Mucosa of stomach (tissue), 1 donor: Measurements from ENCODE around the gene FREM3.
A peak's percentile ranks its signal among the peaks of the same experiment; 100 is the strongest.
"Not testable (repeated sequence)": the region's sequence is repeated elsewhere in the genome, so short reads cannot be mapped to it uniquely, and the experiment has no call there.

ENCODE experiments used
- H3K27me3 ChIP-seq: one replicate; pipeline ENCODE4 v1.7.0; 2013; ENCODE audit warnings: mild to moderate bottlenecking, low read length; ENCODE audit not compliant: control insufficient read depth, insufficient read depth
- H3K36me3 ChIP-seq: one replicate; pipeline ENCODE4 v1.7.0; 2013; ENCODE audit warnings: low read length; ENCODE audit not compliant: control insufficient read depth, insufficient read depth
- H3K4me1 ChIP-seq: one replicate; pipeline ENCODE4 v1.7.0; 2013; ENCODE audit warnings: mild to moderate bottlenecking, low read length; ENCODE audit not compliant: control insufficient read depth, insufficient read depth
- H3K4me3 ChIP-seq: one replicate; pipeline ENCODE4 v1.7.0; 2013; ENCODE audit warnings: low read length
- H3K9ac ChIP-seq: one replicate; pipeline ENCODE4 v1.7.0; 2013; ENCODE audit warnings: mild to moderate bottlenecking, low read length, moderate library complexity
- H3K9me3 ChIP-seq: one replicate; pipeline ENCODE4 v1.7.0; 2013; ENCODE audit warnings: mild to moderate bottlenecking, low read length, moderate library complexity; ENCODE audit not compliant: control insufficient read depth
- donor health status: Pancreatic carcinoma.

FREM3 gene

GRCh38 chr4:143700416-143701352 is at the start of gene FREM3:
Gene FREM3, minus strand, starts transcription at chr4:143700675. Its CDS starts 0 bp downstream, at chr4:143700675.
- Histone ChIP-seq H3K4me1 (no peaks in the 10 kb centered on the region), H3K9me3 (no peaks in the 10 kb centered on the region), H3K36me3 (no peaks in the 10 kb centered on the region), H3K9ac (no peak within 1 kb of the TSS), H3K27me3 (peaks cover 29% of the 10 kb centered on the region), H3K4me3 (peak within 1 kb of the TSS; percentile 19)

GRCh38 chr4:143745874-143746273 is 45.4 kb upstream of the FREM3 start:
- Histone ChIP-seq H3K9ac (no peak overlapping the region), H3K27me3 (no peaks in the 10 kb centered on the region), H3K36me3 (no peaks in the 10 kb centered on the region), H3K4me3 (no peak overlapping the region), H3K9me3 (no peaks in the 10 kb centered on the region), H3K4me1 (no peaks in the 10 kb centered on the region)

- Histone ChIP-seq H3K4me3 (no peak overlapping the region), H3K27me3 (no peaks in the 10 kb centered on the region), H3K36me3 (no peaks in the 10 kb centered on the region), H3K4me1 (no peaks in the 10 kb centered on the region), H3K9ac (no peak overlapping the region), H3K9me3 (no peaks in the 10 kb centered on the region)
Measured at GRCh38 chr4:143743591-143743990, 43.1 kb upstream of the FREM3 start.

GRCh38 chr4:143742834-143743233 is 42.4 kb upstream of the FREM3 start:
- Histone ChIP-seq H3K9me3 (no peaks in the 10 kb centered on the region), H3K36me3 (no peaks in the 10 kb centered on the region), H3K9ac (no peak overlapping the region), H3K4me1 (no peaks in the 10 kb centered on the region), H3K27me3 (no peaks in the 10 kb centered on the region), H3K4me3 (no peak overlapping the region)

- Histone ChIP-seq H3K4me1 (no peaks in the 10 kb centered on the region), H3K4me3 (no peak overlapping the region), H3K36me3 (no peaks in the 10 kb centered on the region), H3K9ac (no peak overlapping the region), H3K27me3 (no peaks in the 10 kb centered on the region), H3K9me3 (no peaks in the 10 kb centered on the region)
Measured at GRCh38 chr4:143736861-143737260, 36.4 kb upstream of the FREM3 start.

GRCh38 chr4:143736061-143736460 is 35.6 kb upstream of the FREM3 start:
- not testable (repeated sequence) for H3K9me3 ChIP-seq, H3K27me3 ChIP-seq, H3K36me3 ChIP-seq, H3K9ac ChIP-seq, H3K4me1 ChIP-seq, H3K4me3 ChIP-seq

- Histone ChIP-seq H3K36me3 (no peaks in the 10 kb centered on the region), H3K27me3 (no peaks in the 10 kb centered on the region), H3K4me3 (no peak overlapping the region), H3K4me1 (no peaks in the 10 kb centered on the region), H3K9ac (no peak overlapping the region), H3K9me3 (no peaks in the 10 kb centered on the region)
Measured at GRCh38 chr4:143728166-143728565, 27.7 kb upstream of the FREM3 start.

GRCh38 chr4:143726714-143727113 is 26.2 kb upstream of the FREM3 start:
- H3K36me3 ChIP-seq, result no peaks in the 10 kb centered on the region
- H3K9me3 ChIP-seq, result no peaks in the 10 kb centered on the region
- H3K9ac ChIP-seq, result no peak overlapping the region
- no peaks in the 10 kb centered on the region for H3K4me1 ChIP-seq
- H3K4me3 ChIP-seq, result no peak overlapping the region
- H3K27me3 ChIP-seq, result no peaks in the 10 kb centered on the region

GRCh38 chr4:143721317-143721716 is 20.8 kb upstream of the FREM3 start:
- Histone ChIP-seq H3K36me3 (no peaks in the 10 kb centered on the region), H3K9me3 (no peaks in the 10 kb centered on the region), H3K4me3 (no peak overlapping the region), H3K27me3 (no peaks in the 10 kb centered on the region), H3K9ac (no peak overlapping the region), H3K4me1 (no peaks in the 10 kb centered on the region)

GRCh38 chr4:143718748-143719147 is 18.3 kb upstream of the FREM3 start:
- H3K9ac ChIP-seq, H3K9me3 ChIP-seq, H3K4me3 ChIP-seq, H3K4me1 ChIP-seq, H3K36me3 ChIP-seq, H3K27me3 ChIP-seq: not testable (repeated sequence)

- H3K36me3 ChIP-seq, result no peaks in the 10 kb centered on the region
- no peaks in the 10 kb centered on the region for H3K27me3 ChIP-seq
- no peaks in the 10 kb centered on the region for H3K9me3 ChIP-seq
- no peak overlapping the region for H3K4me3 ChIP-seq
- no peaks in the 10 kb centered on the region for H3K4me1 ChIP-seq
- H3K9ac ChIP-seq, result no peak overlapping the region
Measured at GRCh38 chr4:143713955-143714625, 13.6 kb upstream of the FREM3 start.

- Histone ChIP-seq H3K4me1 (no peaks in the 10 kb centered on the region), H3K9ac (no peak overlapping the region), H3K4me3 (no peak overlapping the region), H3K36me3 (no peaks in the 10 kb centered on the region), H3K9me3 (no peaks in the 10 kb centered on the region), H3K27me3 (no peaks in the 10 kb centered on the region)
Measured at GRCh38 chr4:143713553-143713952, 13.1 kb upstream of the FREM3 start.
